ENCODE measurements around the gene TCF7.

The TCF7 gene

GRCh38 chr5:134130239-134130945, 15.9 kb downstream of the TCF7 start:
- no peak for DNase-seq (ENCODE audit: low read depth in 3 of 3, low spot score in 1 of 3)

- DNase-seq (ENCODE audit: low read depth in 3 of 3, low spot score in 1 of 3): no peak
Observed at GRCh38 chr5:134131165-134131564, 16.7 kb downstream of the TCF7 start.

GRCh38 chr5:134131578-134132350, 17.3 kb downstream of the TCF7 start:
- DNase-seq (ENCODE audit: low read depth in 3 of 3, low spot score in 1 of 3): no peak

- DNase-seq (ENCODE audit: low read depth in 3 of 3, low spot score in 1 of 3): peak in 2 of 3 donors; percentile 63
Observed at GRCh38 chr5:134132372-134133187, 18.1 kb downstream of the TCF7 start.

- DNase-seq (ENCODE audit: low read depth in 3 of 3, low spot score in 1 of 3): peak in 1 of 3 donors; percentile 3
Observed at GRCh38 chr5:134133188-134133994, 18.9 kb downstream of the TCF7 start.

GRCh38 chr5:134133995-134134541, 19.6 kb downstream of the TCF7 start:
- DNase-seq (ENCODE audit: low read depth in 3 of 3, low spot score in 1 of 3): no peak

GRCh38 chr5:134135091-134135655, 20.7 kb downstream of the TCF7 start:
- DNase-seq (ENCODE audit: low read depth in 3 of 3, low spot score in 1 of 3): no peak

- no peak for DNase-seq (ENCODE audit: low read depth in 3 of 3, low spot score in 1 of 3)
Observed at GRCh38 chr5:134136221-134136631, 21.7 kb downstream of the TCF7 start.

GRCh38 chr5:134136771-134137170, 22.3 kb downstream of the TCF7 start:
- no peak for DNase-seq (ENCODE audit: low read depth in 3 of 3, low spot score in 1 of 3)

GRCh38 chr5:134138416-134139376, 24.2 kb downstream of the TCF7 start:
- DNase-seq (ENCODE audit: low read depth in 3 of 3, low spot score in 1 of 3): no peak

- DNase-seq (ENCODE audit: low read depth in 3 of 3, low spot score in 1 of 3): no peak
Observed at GRCh38 chr5:134139377-134139851, 24.9 kb downstream of the TCF7 start.

GRCh38 chr5:134139891-134140469, 25.5 kb downstream of the TCF7 start:
- DNase-seq (ENCODE audit: low read depth in 3 of 3, low spot score in 1 of 3): no peak

GRCh38 chr5:134140530-134141201, 26.2 kb downstream of the TCF7 start:
- DNase-seq (ENCODE audit: low read depth in 3 of 3, low spot score in 1 of 3): no peak

- no peak for DNase-seq (ENCODE audit: low read depth in 3 of 3, low spot score in 1 of 3)
Observed at GRCh38 chr5:134141331-134142050, 27.0 kb downstream of the TCF7 start.

- DNase-seq (ENCODE audit: low read depth in 3 of 3, low spot score in 1 of 3): no peak
Observed at GRCh38 chr5:134142052-134142451, 27.6 kb downstream of the TCF7 start.

- no peak for DNase-seq (ENCODE audit: low read depth in 3 of 3, low spot score in 1 of 3)
Observed at GRCh38 chr5:134142806-134143205, 28.3 kb downstream of the TCF7 start.

GRCh38 chr5:134143431-134143830, 28.9 kb downstream of the TCF7 start:
- no peak for DNase-seq (ENCODE audit: low read depth in 3 of 3, low spot score in 1 of 3)

Data from stimulated activated CD4-positive, alpha-beta T cell treated with anti-CD3 and anti-CD28 coated beads, TNF-alpha, amount 100 ng/mL, for 1 hour (primary cell).